GM12878 (cell line): Measurements from ENCODE around the gene ACKR2. TPM values are rescaled to one million over a fixed set of nuclear protein-coding genes. Genes with fewer than 3 reads are reported as not detected.

Experiments used
- ATAC-seq: fragments of 200-7000 bp; cut with Tn5 transposase; 3 replicates; pipeline ENCODE4 v1.9.1; 2020; ENCODE audit warnings: mild to moderate bottlenecking, moderate library complexity
- BruUV-seq: library from RNA; stranded (reverse); fragments of 400-500 nt; replicated peaks from 2 replicates; lab custom pipeline; 2021; lab: Mats Ljungman, UMichigan
- CTCF ChIA-PET: fragments of 300-600 bp; sonication (Branson Sonifier 250); formaldehyde crosslinking; extraction: SDS; loops from one replicate; lab custom pipeline; 2021; ENCODE audit warnings: inconsistent platforms; lab: Yijun Ruan, JAX
- POLR2A ChIA-PET: fragments of 350-600 bp; formaldehyde crosslinking; extraction: SDS; loops from one replicate; lab custom pipeline; 2021; ENCODE audit warnings: inconsistent platforms; lab: Charles Lee
- RAD21 ChIA-PET: fragments of 300-600 bp; sonication (Branson Sonifier 250); formaldehyde crosslinking; loops from one replicate; lab custom pipeline; 2023; ENCODE audit warnings: antibody characterized with exemption; ENCODE audit not compliant: unreplicated experiment; lab: Charles Lee
- SMC1A ChIA-PET: fragments of 300-600 bp; sonication (Branson Sonifier 250); formaldehyde crosslinking; loops from one replicate; lab custom pipeline; 2023; ENCODE audit not compliant: unreplicated experiment, uncharacterized antibody; lab: Charles Lee
- DNase-seq: peaks from one replicate; pipeline ENCODE4 v3.0.0-alpha.2; 2011; ENCODE audit warnings: low read depth, low spot score
- FAIRE-seq: peaks from 3 replicates; lab custom pipeline; 2011; peaks lifted over from hg19 to GRCh38; lab: Jason Lieb, UNC
- H2AFZ ChIP-seq: 2 replicates; pipeline ENCODE4 v1.6.0; 2011; ENCODE audit warnings: low read depth, low read length, control low read depth; ENCODE audit not compliant: control insufficient read depth
- H3K27ac ChIP-seq: 2 replicates; pipeline ENCODE4 v1.5.1; 2011; ENCODE audit warnings: control low read depth; ENCODE audit not compliant: control insufficient read depth, insufficient read depth
- H3K27me3 ChIP-seq, 2 experiments: replicated peaks in 1 of 2; 2 replicates each; pipeline versions ENCODE4 v1.6.0 to v1.6.1; 2011; ENCODE audit warnings: low read length in 1 of 2; ENCODE audit not compliant: control insufficient read depth in 2 of 2, insufficient read depth in 2 of 2
- H3K36me3 ChIP-seq, 2 experiments: 2 replicates each; pipeline ENCODE4 v1.5.1; 2011; ENCODE audit warnings: low read length in 1 of 2; ENCODE audit not compliant: control insufficient read depth in 2 of 2, insufficient read depth in 2 of 2
- H3K4me1 ChIP-seq: 2 replicates; pipeline ENCODE4 v1.6.1; 2011; ENCODE audit warnings: mild to moderate bottlenecking, low read length, moderate library complexity, mixed read lengths; ENCODE audit not compliant: control insufficient read depth, insufficient read depth
- H3K4me2 ChIP-seq: 2 replicates; pipeline ENCODE4 v1.6.0; 2011; ENCODE audit warnings: control low read depth; ENCODE audit not compliant: control insufficient read depth, insufficient read depth
- H3K4me3 ChIP-seq: fragments of 200-600 bp; sonication (generic); 2 replicates; pipeline ENCODE4 v1.5.1; 2016
- H3K79me2 ChIP-seq: 2 replicates; pipeline ENCODE4 v1.6.0; 2011; ENCODE audit warnings: low read length; ENCODE audit not compliant: control insufficient read depth, insufficient read depth
- H3K9ac ChIP-seq: 2 replicates; pipeline ENCODE4 v1.8.0; 2011; ENCODE audit warnings: low read length, control low read depth, mixed read lengths; ENCODE audit not compliant: control insufficient read depth, insufficient read depth
- H3K9me3 ChIP-seq: replicated peaks from 3 replicates; pipeline ENCODE4 v1.5.1; 2011; ENCODE audit warnings: mild to moderate bottlenecking, low read length; ENCODE audit not compliant: control insufficient read depth, insufficient read depth
- H4K20me1 ChIP-seq: 2 replicates; pipeline ENCODE4 v1.6.0; 2011; ENCODE audit not compliant: control insufficient read depth, insufficient read depth
- BCL11A ChIP-seq: IDR thresholded peaks from 2 replicates; pipeline ENCODE4 v1.6.1; 2011; ENCODE audit warnings: low read depth, low read length
- BCL3 ChIP-seq: IDR thresholded peaks from 2 replicates; pipeline ENCODE4 v1.6.1; 2011; ENCODE audit warnings: borderline replicate concordance, low read depth, mild to moderate bottlenecking, moderate library complexity, low read length; ENCODE audit not compliant: insufficient read depth, poor library complexity, severe bottlenecking
- CBX3 ChIP-seq: fragments of 200-600 bp; sonication (generic); IDR thresholded peaks from 2 replicates; pipeline ENCODE4 v1.6.1; 2016; ENCODE audit warnings: low read depth, borderline replicate concordance
- CTCF ChIP-seq, 3 experiments: IDR thresholded peaks in 2 of 3; conservative IDR thresholded peaks in 1 of 3; 2 replicates each; pipeline ENCODE4 v1.5.1; 2011; ENCODE audit warnings: low read depth in 3 of 3, low read length in 3 of 3, mild to moderate bottlenecking in 3 of 3, control low read depth in 2 of 3, moderate library complexity in 2 of 3, inconsistent platforms in 1 of 3, mixed read lengths in 1 of 3; ENCODE audit not compliant: control insufficient read depth in 2 of 3, insufficient read depth in 1 of 3; ENCODE audit errors: extremely low read depth in 1 of 3
- EZH2 ChIP-seq: IDR thresholded peaks from 2 replicates; pipeline ENCODE4 v1.6.1; 2012; ENCODE audit warnings: low read depth, mild to moderate bottlenecking, control low read depth, inconsistent platforms, low read length, borderline replicate concordance; ENCODE audit not compliant: control insufficient read depth
- NBN ChIP-seq: fragments of 450-650 bp; IDR thresholded peaks from 2 replicates; pipeline ENCODE4 v1.6.1; 2016
- PBX3 ChIP-seq: IDR thresholded peaks from 2 replicates; pipeline ENCODE4 v1.6.1; 2011; ENCODE audit warnings: mild to moderate bottlenecking, low read depth, low read length, moderate library complexity; ENCODE audit not compliant: insufficient replicate concordance
- RB1 ChIP-seq: fragments of 450-650 bp; formaldehyde crosslinking; IDR thresholded peaks from 2 replicates; pipeline ENCODE4 v1.6.1; 2017; ENCODE audit warnings: mild to moderate bottlenecking, borderline replicate concordance
- SPI1 ChIP-seq: IDR thresholded peaks from 2 replicates; pipeline ENCODE4 v1.6.1; 2011; ENCODE audit warnings: low read depth, mild to moderate bottlenecking, low read length, moderate library complexity, borderline replicate concordance; ENCODE audit not compliant: insufficient read depth
- TCF3 ChIP-seq: IDR thresholded peaks from 2 replicates; pipeline ENCODE4 v1.6.1; 2012; ENCODE audit warnings: low read depth, mild to moderate bottlenecking, low read length, borderline replicate concordance; ENCODE audit not compliant: insufficient read depth
- WRNIP1 ChIP-seq: IDR thresholded peaks from 2 replicates; pipeline ENCODE4 v1.6.1; 2011; ENCODE audit warnings: low read depth, low read length, improper control_type of control experiment, borderline replicate concordance
- ZBTB40 ChIP-seq: fragments of 450-650 bp; IDR thresholded peaks from 2 replicates; pipeline ENCODE4 v1.6.1; 2016; ENCODE audit warnings: mild to moderate bottlenecking, moderate library complexity, borderline replicate concordance
- whole genome bisulfite sequencing: methylation state at CpG from one replicate; pipeline ENCODE4 v1.1.6; 2016; ENCODE audit warnings: low lambda C conversion rate; ENCODE audit not compliant: insufficient replicate concordance, insufficient coverage; ENCODE audit errors: missing lambda C conversion rate; 5-methylcytosine and 5-hydroxymethylcytosine counted together
- in situ Hi-C: fragments of 300-500 bp; cut with MboI; formaldehyde crosslinking; loops from 9 replicates; pipeline ENCODE4 v1.14.3; 2018; ENCODE audit warnings: mixed read lengths
- intact Hi-C: fragments of 100-400 bp; cut with micrococcal nuclease; formaldehyde crosslinking; loops from one replicate; pipeline ENCODE4 v1.14.2; 2022; ENCODE audit not compliant: unreplicated experiment
- polyA plus RNA-seq, 11 experiments: library from polyadenylated mRNA; depleted of rRNA in 4 of 11; unstranded in 6 of 11; stranded (reverse) in 5 of 11; fragments of >200 nt; fragmentation: Nextera tagmentation in 4 of 11; fragmentation: Illumina TruSeq in 1 of 11; extraction: Ambion mirVana in 4 of 11; extraction: Trizol in 1 of 11; gene quantifications; 1 replicate in 1 of 11; 2 replicates in 10 of 11; pipeline versions ENCODE4 v1.2.1 to v1.2.3, GENCODE V29; 2011 to 2016; ENCODE audit warnings: inconsistent platforms in 2 of 11, missing spikeins in 2 of 11, low read depth in 1 of 11
- total RNA-seq, 4 experiments: library from RNA; depleted of rRNA in 3 of 4; stranded (reverse); fragments of >200 nt in 3 of 4; fragmentation: Illumina TruSeq in 1 of 4; extraction: Trizol in 1 of 4; gene quantifications; 2 replicates each; pipeline versions ENCODE4 v1.2.1 to v1.2.3, GENCODE V29; 2013 to 2021

ACKR2 gene
- total and polyA plus RNA-seq, 10 of the 15 experiments (the other 5 are each of a cell fraction or from before 2014, with no cell fraction given): 0.05 to 0.91 (median 0.23) TPM; not detected in 2

- Histone ChIP-seq H2AFZ (no peak overlapping the region), H3K9ac (no peak overlapping the region), H3K79me2 (no peaks in the 10 kb centered on the region), H3K4me3 (no peak overlapping the region), H4K20me1 (no peaks in the 10 kb centered on the region), H3K4me1 (no peaks in the 10 kb centered on the region), H3K9me3 (no peaks in the 10 kb centered on the region), H3K27ac (no peak overlapping the region), H3K4me2 (no peak overlapping the region), H3K27me3 (no peaks in the 10 kb centered on the region), H3K36me3 (no peaks in the 10 kb centered on the region)
- DNase-seq: no peak
- CTCF ChIA-PET: interaction anchor here (4.0 kb wide), 1 partner anchor 10 kb away, joined by 16 read pairs; no protein-coding TSS in a partner anchor
- intact Hi-C loops (no loop called here), in situ Hi-C loops (no loop called here)
- RAD21 ChIA-PET: no interaction called here
- no peak for FAIRE-seq
- SMC1A ChIA-PET: no interaction called here
- 36% methylated on average over 5 of the region's 5 CpGs for WGBS
- no peak for ATAC-seq
- POLR2A ChIA-PET: no interaction called here
- BruUV-seq: no TSS peak
- TF ChIP-seq SPI1 (no peak), ZBTB40 (no peak), CBX3 (no peak), NBN (no peak), EZH2 (no peak), TCF3 (no peak), BCL3 (no peak), WRNIP1 (no peak), BCL11A (no peak), CTCF (IDR thresholded peaks at IDR 0.05 in 2 of 3, conservative IDR thresholded peaks at IDR 0.05 in 1 of 3; ENCODE audit: control insufficient read depth in 2 of 3, extremely low read depth in 1 of 3, insufficient read depth in 1 of 3, low read depth in 3 of 3, low read length in 3 of 3) (no peak), PBX3 (no peak), RB1 (no peak)
These were observed 62.4 kb downstream of the ACKR2 start for GRCh38 chr3:42871592-42872196.
